HCT116 (cell line): Measurements from ENCODE around the gene FN3KRP. TPM values are rescaled to one million over a fixed set of nuclear protein-coding genes. Genes with fewer than 3 reads are reported as not detected.
"Not testable (repeated sequence)": the region's sequence is repeated elsewhere in the genome, so short reads cannot be mapped to it uniquely, and the experiment has no call there.

ENCODE experiments used
- ATAC-seq: fragments of 200-7000 bp; cut with Tn5 transposase; 2 replicates; pipeline ENCODE4 v1.9.1; 2020; ENCODE audit warnings: mild to moderate bottlenecking, moderate library complexity
- BruUV-seq: library from RNA; stranded (reverse); fragments of 400-500 nt; replicated peaks from 2 replicates; lab custom pipeline; 2021; lab: Mats Ljungman, UMichigan
- CTCF ChIA-PET: fragments of 300-600 bp; sonication (Branson Sonifier 250); formaldehyde crosslinking; loops from one replicate; lab custom pipeline; 2021; ENCODE audit warnings: antibody characterized with exemption; lab: Charles Lee
- POLR2A ChIA-PET: fragments of 300-600, 350-600 bp; sonication (Branson Sonifier 250); formaldehyde crosslinking; loops from one replicate; lab custom pipeline; 2021; ENCODE audit warnings: antibody characterized with exemption; lab: Charles Lee
- RAD21 ChIA-PET, 2 experiments: fragments of 300-600 bp; sonication (Branson Sonifier 250); formaldehyde crosslinking; loops; one replicate each; lab custom pipeline; 2023; ENCODE audit warnings: low total read pairs in 2 of 2; ENCODE audit not compliant: uncharacterized antibody in 2 of 2, unreplicated experiment in 2 of 2, low non-redundant PET in 1 of 2; lab: Charles Lee
- DNase-seq: peaks from one replicate; pipeline ENCODE4 v3.0.0-alpha.2; 2010; ENCODE audit warnings: low read depth, low spot score
- H2AFZ ChIP-seq: fragments of 200-600 bp; shearing (Covaris generic), sonication (generic); 2 replicates; pipeline ENCODE4 v1.6.1; 2017; ENCODE audit warnings: low read depth, mixed run types, mixed read lengths, antibody characterized with exemption, low read length; ENCODE audit not compliant: poor library complexity, severe bottlenecking
- H3K27ac ChIP-seq: 2 replicates; pipeline ENCODE4 v1.5.1; 2012; ENCODE audit warnings: low read depth, low read length
- H3K27me3 ChIP-seq: fragments of 200-600 bp; sonication (generic); 2 replicates; pipeline ENCODE4 v1.6.1; 2016; ENCODE audit warnings: mixed run types, low read length, mixed read lengths; ENCODE audit not compliant: insufficient read depth
- H3K36me3 ChIP-seq, 2 experiments: fragments of 200-500 bp in 1 of 2; fragments of 200-600 bp in 1 of 2; sonication (Bioruptor generic) in 1 of 2; sonication (generic) in 1 of 2; 2 replicates each; pipeline versions ENCODE4 v1.5.1 to v1.6.1; 2014 to 2016; ENCODE audit warnings: low read length in 2 of 2, inconsistent platforms in 1 of 2, mixed read lengths in 1 of 2, mixed run types in 1 of 2; ENCODE audit not compliant: insufficient read depth in 2 of 2, control insufficient read depth in 1 of 2
- H3K4me1 ChIP-seq, 2 experiments: fragments of 200-600 bp in 1 of 2; sonication (generic) in 1 of 2; 2 replicates each; pipeline versions ENCODE4 v1.5.1 to v1.6.1; 2012 to 2017; ENCODE audit warnings: low read length in 2 of 2, inconsistent platforms in 1 of 2, mild to moderate bottlenecking in 1 of 2, mixed read lengths in 1 of 2, mixed run types in 1 of 2, moderate library complexity in 1 of 2; ENCODE audit not compliant: insufficient read depth in 2 of 2, control insufficient read depth in 1 of 2
- H3K4me2 ChIP-seq: fragments of 200-600 bp; sonication (generic); 2 replicates; pipeline ENCODE4 v1.6.1; 2017; ENCODE audit warnings: mixed run types, low read length, mixed read lengths
- H3K4me3 ChIP-seq, 2 experiments: fragments of 200-600 bp in 1 of 2; sonication (generic) in 1 of 2; replicated peaks in 1 of 2; 2 replicates each; pipeline ENCODE4 v1.5.1; 2011 to 2016; ENCODE audit warnings: low read length in 2 of 2, control low read depth in 1 of 2, low read depth in 1 of 2, mild to moderate bottlenecking in 1 of 2, mixed read lengths in 1 of 2, mixed run types in 1 of 2
- H3K79me2 ChIP-seq: fragments of 200-600 bp; sonication (generic); 2 replicates; pipeline ENCODE4 v1.6.1; 2017; ENCODE audit warnings: mild to moderate bottlenecking, mixed run types, low read length, moderate library complexity, mixed read lengths; ENCODE audit not compliant: insufficient read depth
- H3K9ac ChIP-seq: fragments of 200-600 bp; sonication (generic); 2 replicates; pipeline ENCODE4 v1.6.1; 2016; ENCODE audit warnings: low read length, mixed read lengths
- H3K9me2 ChIP-seq: fragments of 200-600 bp; sonication (generic), shearing (Covaris generic); 2 replicates; pipeline ENCODE4 v1.6.1; 2017; ENCODE audit warnings: mixed run types, mild to moderate bottlenecking, moderate library complexity; ENCODE audit not compliant: insufficient read depth
- H3K9me3 ChIP-seq, 2 experiments: fragments of 200-500 bp in 1 of 2; fragments of 200-600 bp in 1 of 2; sonication (Bioruptor generic) in 1 of 2; sonication (generic) in 1 of 2; 2 replicates each; pipeline ENCODE4 v1.6.1; 2014 to 2017; ENCODE audit warnings: low read length in 2 of 2, mixed read lengths in 2 of 2, inconsistent platforms in 1 of 2, low read depth in 1 of 2, mild to moderate bottlenecking in 1 of 2, mixed run types in 1 of 2, moderate library complexity in 1 of 2; ENCODE audit not compliant: control insufficient read depth in 1 of 2, insufficient read depth in 1 of 2
- H4K20me1 ChIP-seq: fragments of 200-600 bp; sonication (generic), shearing (Covaris generic); 2 replicates; pipeline ENCODE4 v1.6.1; 2017; ENCODE audit warnings: mixed run types, mild to moderate bottlenecking, moderate library complexity; ENCODE audit not compliant: insufficient read depth
- CBX3 ChIP-seq: IDR thresholded peaks from 2 replicates; pipeline ENCODE4 v1.6.1; 2012; ENCODE audit warnings: low read depth
- CEBPB ChIP-seq: IDR thresholded peaks from 2 replicates; pipeline ENCODE4 v1.6.1; 2012; ENCODE audit warnings: low read depth
- CTCF ChIP-seq, 3 experiments: fragments of 200-600 bp in 1 of 3; sonication (generic) in 1 of 3; IDR thresholded peaks in 2 of 3; conservative IDR thresholded peaks in 1 of 3; 2 replicates each; pipeline ENCODE4 v1.5.1; 2012 to 2017; ENCODE audit warnings: low read depth in 2 of 3, low read length in 2 of 3, antibody characterized with exemption in 1 of 3, borderline replicate concordance in 1 of 3, control low read depth in 1 of 3, mild to moderate bottlenecking in 1 of 3, mixed read lengths in 1 of 3, mixed run types in 1 of 3, moderate library complexity in 1 of 3; ENCODE audit not compliant: insufficient read depth in 1 of 3
- ELF1 ChIP-seq: IDR thresholded peaks from 2 replicates; pipeline ENCODE4 v1.6.1; 2012; ENCODE audit warnings: low read depth, borderline replicate concordance
- EZH2 ChIP-seq: fragments of 200-600 bp; sonication (generic); IDR thresholded peaks from 2 replicates; pipeline ENCODE4 v1.6.1; 2017; ENCODE audit warnings: antibody characterized with exemption, mixed run types
- POLR2AphosphoS5 ChIP-seq: IDR thresholded peaks from 2 replicates; pipeline ENCODE4 v1.6.1; 2011; ENCODE audit warnings: mild to moderate bottlenecking, low read depth, low read length, moderate library complexity
- SP1 ChIP-seq: IDR thresholded peaks from 2 replicates; pipeline ENCODE4 v1.6.1; 2012; ENCODE audit warnings: low read depth
- TCF7L2 ChIP-seq: IDR thresholded peaks from 2 replicates; pipeline ENCODE4 v1.7.0; 2011; ENCODE audit warnings: borderline replicate concordance, inconsistent platforms; ENCODE audit not compliant: insufficient read depth, insufficient read length; ENCODE audit errors: extremely low read depth
- ZBTB33 ChIP-seq: IDR thresholded peaks from 2 replicates; pipeline ENCODE4 v1.6.1; 2011; ENCODE audit warnings: mild to moderate bottlenecking, low read length, moderate library complexity; ENCODE audit not compliant: insufficient replicate concordance; ENCODE audit errors: extremely low read depth
- intact Hi-C: fragments of 100-400 bp; cut with micrococcal nuclease; formaldehyde crosslinking; loops from 2 replicates; pipeline ENCODE4 v1.10.0; 2022
- total RNA-seq: library from RNA; stranded (reverse); gene quantifications from one replicate; pipeline ENCODE4 v1.2.1, GENCODE V29; 2021; ENCODE audit not compliant: unreplicated experiment

Gene FN3KRP
- total RNA-seq, 1 experiment from 2014 or later, result 35.2 TPM

GRCh38 chr17:82772026-82772425 lies 55.5 kb downstream of the FN3KRP start:
- BruUV-seq, result no TSS peak
- intact Hi-C loops, result no loop called here
- H3K27ac ChIP-seq, result no peak overlapping the region
- H3K9ac ChIP-seq, result no peak overlapping the region
- DNase-seq (no peak), ATAC-seq (no peak)
- ChIA-PET RAD21 (no interaction called here), CTCF (interaction anchor here (1.6 kb wide), 1 partner anchor 10 kb away, joined by 4 read pairs; no protein-coding TSS in a partner anchor), POLR2A (no interaction called here)
- H3K4me3 ChIP-seq, result no peak overlapping the region
- H3K4me2 ChIP-seq, result no peak overlapping the region
- H2AFZ ChIP-seq, result no peak overlapping the region
- H3K27me3 ChIP-seq, result no peaks in the 10 kb centered on the region
- H3K79me2 ChIP-seq, result peaks cover 17% of the 10 kb centered on the region; the same call in 1 of the 2 replicates
- H4K20me1 ChIP-seq, result no peaks in the 10 kb centered on the region
- no peaks in the 10 kb centered on the region for H3K9me3 ChIP-seq
- TF ChIP-seq EZH2 (no peak), CTCF (IDR thresholded peaks at IDR 0.05 in 2 of 3, conservative IDR thresholded peaks at IDR 0.05 in 1 of 3; ENCODE audit: borderline replicate concordance in 1 of 3, insufficient read depth in 1 of 3, low read depth in 2 of 3, low read length in 2 of 3) (no peak), TCF7L2 (no peak), POLR2AphosphoS5 (no peak), SP1 (no peak), CEBPB (no peak), ZBTB33 (no peak), ELF1 (no peak), CBX3 (no peak)
- no peaks in the 10 kb centered on the region for H3K9me2 ChIP-seq
- H3K36me3 ChIP-seq, result peaks cover 29 to 54% of the 10 kb centered on the region in 2 experiments
- H3K4me1 ChIP-seq, result no peaks in the 10 kb centered on the region

- ATAC-seq, H3K4me3 ChIP-seq, H3K27ac ChIP-seq, H3K4me1 ChIP-seq, H3K9ac ChIP-seq, CTCF ChIA-PET, H2AFZ ChIP-seq, DNase-seq, RAD21 ChIA-PET, BruUV-seq, H3K9me3 ChIP-seq, POLR2A ChIA-PET, H4K20me1 ChIP-seq, H3K4me2 ChIP-seq, H3K27me3 ChIP-seq, H3K9me2 ChIP-seq, intact Hi-C loops: not testable (repeated sequence)
- H3K79me2 ChIP-seq, result peaks cover 15% of the 10 kb centered on the region; the same call in 1 of the 2 replicates
- peaks cover 14 to 30% of the 10 kb centered on the region in 2 experiments; a peak in 3 of 4 replicates for H3K36me3 ChIP-seq
Measured at GRCh38 chr17:82774456-82774855, 58.0 kb downstream of the FN3KRP start.
